GM21447 (cell line): ENCODE data around the gene TANC1.

Experiments
- ATAC-seq: cut with Tn5 transposase; IDR thresholded peaks from one replicate; pipeline ENCODE4 v1.9.1; 2021; ENCODE audit not compliant: unreplicated experiment

TANC1 gene

DNA sequence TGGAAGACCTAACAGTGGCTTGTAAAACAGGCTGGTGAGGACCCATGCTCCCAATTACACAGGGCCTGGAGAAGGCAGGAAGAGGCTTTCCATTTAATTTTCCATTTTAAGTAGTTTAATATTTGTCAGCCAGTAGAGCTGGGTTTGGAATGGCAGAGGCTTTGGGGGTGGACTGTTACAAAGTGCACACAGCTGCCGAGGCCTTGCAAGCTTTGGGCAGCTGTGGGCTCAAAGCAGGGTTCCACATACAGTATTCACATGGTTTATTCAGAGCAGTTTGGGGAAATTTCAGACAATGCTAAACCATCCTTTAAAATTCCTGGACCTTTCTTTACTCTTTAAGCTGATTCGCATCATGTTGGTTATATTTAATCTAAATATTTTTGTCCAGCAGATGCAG is 185.5 kb downstream of the TANC1 start:
- ATAC-seq = no peak

DNA sequence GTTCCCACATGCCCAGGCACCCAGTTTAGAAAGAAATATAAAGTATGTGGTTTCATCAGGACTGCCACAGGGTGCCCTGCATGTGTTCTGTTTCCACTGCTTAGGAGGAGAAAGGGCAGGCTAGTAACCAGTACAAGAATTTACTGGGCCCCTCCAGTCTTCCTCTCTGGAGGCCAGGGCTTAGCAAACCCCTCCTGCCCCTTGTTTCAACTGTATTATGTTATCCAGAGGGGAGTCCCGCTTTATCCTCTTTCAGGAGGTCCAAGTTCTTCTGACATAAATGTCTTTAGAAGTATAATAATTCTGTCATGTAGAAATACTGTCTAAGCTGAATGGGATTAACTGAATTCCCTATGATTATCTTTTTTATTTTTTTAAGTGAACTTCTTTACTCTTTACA is 185.9 kb downstream of the TANC1 start:
- no peak for ATAC-seq

DNA sequence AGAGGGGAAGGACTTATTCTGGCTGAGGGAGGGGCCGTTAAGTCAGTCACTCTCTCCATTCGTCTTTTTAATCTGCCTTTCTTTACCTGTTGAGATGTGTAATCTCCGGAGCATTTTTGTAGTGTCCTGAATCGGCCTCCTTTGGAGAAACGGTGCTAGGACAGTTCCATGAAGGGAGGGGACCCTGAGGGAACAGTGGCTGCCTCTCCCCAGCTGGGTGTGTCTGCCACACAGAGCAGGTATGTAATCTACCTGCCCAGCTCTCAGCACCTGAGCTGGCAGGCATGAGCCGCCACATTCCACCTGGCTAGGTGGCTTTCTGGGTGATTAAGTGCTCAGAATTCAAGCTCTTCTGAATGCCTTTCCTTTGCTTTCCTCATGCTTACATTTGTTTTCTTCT is 186.9 kb downstream of the TANC1 start:
- ATAC-seq = no peak

DNA sequence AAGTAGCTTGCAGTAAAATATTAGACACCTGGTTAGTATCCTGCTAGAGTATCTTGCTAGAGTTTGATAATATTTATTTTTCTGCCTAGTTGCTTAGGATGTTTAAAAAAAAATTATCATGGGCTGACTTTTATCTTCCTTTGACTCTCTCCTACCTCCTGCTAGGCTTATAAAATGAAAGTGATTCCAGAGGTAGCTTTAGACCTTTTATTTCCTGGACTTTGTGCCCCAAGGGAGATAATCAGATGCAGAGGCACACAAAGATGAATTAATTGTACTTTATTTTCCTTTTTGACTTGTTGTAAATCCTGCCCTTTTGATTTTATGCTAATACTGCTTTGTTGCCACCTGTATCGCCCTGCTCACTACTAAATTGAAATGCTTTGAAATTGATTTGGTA is 187.4 kb downstream of the TANC1 start:
- no peak for ATAC-seq

DNA sequence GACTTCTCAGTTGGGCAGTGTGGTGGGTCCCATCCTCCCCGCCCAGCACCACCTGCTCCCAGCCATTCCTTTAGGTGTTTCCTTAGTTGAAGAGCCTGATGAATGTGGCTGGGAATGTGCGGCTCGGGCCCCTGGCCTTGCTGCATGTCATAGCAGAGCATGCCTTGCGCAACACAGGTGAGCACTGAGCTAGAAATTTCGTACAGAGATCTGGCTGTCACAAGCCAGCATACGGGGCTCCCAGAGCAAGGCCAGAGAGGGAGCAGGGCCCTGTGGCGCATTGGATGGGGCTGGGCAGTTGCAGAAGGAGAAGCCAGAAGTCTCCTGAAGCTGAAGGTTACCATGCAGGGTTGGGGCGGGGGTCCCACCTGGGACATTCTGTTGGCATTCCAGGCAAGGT is 188.4 kb downstream of the TANC1 start:
- no peak for ATAC-seq

DNA sequence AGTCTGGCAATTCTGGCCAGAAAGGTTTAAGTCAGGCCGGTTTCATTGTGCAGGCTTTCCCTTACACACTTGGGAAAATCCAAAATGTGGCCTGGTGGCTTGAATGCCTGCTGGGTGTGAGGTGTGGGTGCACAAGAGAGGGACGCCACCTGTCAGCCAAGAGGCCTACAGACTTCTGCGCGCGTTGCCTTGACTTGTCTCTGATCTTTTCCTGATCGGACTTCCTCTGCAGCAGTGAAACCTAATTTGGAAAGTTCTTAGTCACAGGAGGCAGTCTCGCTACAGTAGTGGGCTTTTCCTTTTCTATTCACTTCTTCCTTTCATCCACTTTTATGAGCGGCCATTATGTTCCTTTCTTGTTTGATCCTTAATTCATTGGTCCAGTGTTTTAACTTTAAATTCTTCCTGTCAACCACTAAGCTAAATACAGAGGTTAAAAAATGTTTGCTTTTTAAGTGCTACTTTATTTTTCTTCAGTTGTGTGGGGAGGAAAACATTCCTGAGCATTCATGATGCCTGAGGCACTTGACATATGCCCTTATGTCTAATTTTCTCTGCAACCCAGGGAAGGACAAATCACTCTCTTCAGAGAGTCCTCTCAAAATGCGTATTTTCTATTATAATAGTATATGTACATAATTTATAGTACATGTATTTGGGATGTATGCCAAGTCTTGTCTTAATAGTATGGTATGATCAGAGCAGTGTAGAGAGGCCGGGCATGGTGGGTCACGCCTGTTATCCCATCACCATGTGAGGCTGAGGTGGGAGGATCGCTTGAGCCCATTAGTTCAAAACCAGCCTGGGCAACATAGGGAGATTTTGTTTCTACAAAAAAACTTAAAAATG is 189.1 kb downstream of the TANC1 start:
- peak; percentile 76 for ATAC-seq

DNA sequence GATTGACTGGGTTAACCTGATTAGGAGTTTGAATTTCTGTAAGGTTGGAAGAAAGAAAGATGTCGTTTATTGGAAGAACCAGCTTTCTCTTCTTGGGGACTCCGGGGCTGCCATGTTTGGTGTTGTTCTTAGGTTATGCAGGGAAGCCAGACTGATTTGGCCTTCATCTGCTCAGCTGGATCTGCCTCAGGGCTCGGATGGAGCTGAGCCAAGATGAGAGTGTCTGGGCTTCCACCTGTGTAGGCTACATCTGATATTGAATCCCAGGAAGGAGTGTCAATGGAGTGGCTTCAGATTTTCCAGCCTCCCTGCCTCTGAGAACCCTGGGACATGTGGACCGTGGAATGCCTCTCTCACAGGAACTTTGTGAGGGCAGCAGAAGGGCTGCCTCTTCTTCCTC is 192.0 kb downstream of the TANC1 start:
- ATAC-seq = no peak

DNA sequence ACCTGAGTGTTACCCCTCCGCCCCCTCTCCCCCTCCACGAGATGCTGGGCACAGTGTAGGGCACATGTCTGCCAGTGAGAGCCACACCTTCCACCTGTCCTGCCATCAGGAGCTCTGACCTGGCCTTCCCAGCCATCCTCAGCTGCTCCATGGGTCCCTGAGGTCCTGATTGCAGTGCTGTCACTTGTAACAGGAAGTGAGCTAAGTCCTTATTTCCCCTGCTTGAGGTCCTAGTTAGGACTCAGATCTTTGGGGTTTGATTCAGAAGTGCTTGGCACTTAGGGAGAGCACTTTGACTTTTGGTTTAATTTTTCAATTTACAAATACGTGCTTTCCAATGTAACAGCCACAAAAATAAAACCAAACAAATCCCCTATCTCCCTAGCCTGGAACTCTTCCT is 192.5 kb downstream of the TANC1 start:
- no peak for ATAC-seq

DNA sequence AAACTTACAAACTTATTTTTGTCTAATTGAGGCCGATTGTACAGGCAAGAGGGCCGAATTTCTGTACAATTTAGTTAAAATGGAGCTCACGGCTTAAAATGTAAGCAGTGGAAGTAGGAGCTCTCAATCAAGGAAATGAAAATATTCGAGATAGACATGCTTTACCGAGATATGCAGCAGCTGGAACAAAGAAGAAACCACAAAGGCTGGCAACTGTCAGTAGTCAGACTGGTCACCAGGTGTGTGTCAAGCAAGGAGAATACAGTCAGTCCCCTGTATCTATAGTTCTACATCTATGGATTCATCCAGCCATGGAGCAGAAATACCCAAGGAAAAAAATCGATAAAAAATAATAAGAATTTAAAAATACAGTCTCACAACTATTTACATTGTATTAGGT is 195.5 kb downstream of the TANC1 start:
- no peak for ATAC-seq

DNA sequence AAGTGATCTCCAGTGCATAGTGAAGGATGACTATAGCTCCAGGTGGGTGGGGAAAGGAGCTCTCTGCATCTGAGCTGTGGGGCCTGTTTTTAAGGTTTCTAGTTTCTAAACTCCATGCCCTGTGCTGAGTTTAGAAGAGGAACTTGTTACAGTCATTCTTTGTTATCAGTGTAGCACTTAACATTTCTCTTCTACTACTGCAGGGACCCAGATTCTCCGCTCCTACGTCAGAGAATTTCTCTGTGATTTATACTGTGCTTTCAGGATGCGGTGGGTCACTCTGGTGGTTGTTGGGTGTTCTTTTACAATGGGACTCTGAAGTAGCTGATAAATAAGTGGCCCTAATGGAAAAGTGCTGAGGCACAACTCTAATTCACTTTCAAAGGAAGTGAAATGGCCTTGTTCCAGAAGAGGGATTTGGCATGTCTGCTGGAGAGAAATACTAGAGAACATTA is 196.0 kb downstream of the TANC1 start:
- ATAC-seq = no peak

DNA sequence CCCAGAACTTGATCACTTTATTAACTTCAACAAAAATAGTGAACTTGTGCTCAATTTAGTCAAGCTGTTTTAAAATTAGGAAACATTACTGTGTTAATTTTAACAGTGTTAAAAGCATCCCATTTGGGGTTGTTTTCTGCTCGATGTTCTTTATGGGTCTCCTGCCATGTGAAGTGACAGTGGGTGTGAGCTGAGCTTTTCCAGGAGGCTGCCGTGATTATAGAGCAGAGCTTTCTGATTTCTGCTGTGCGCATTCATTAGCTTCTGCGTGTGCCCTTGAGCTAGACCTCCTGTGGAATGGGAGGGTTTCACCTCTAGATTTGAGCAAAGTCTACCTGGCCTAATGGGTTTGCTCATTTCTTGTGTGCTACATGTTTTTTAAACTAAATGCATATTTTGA is 196.6 kb downstream of the TANC1 start:
- no peak for ATAC-seq

DNA sequence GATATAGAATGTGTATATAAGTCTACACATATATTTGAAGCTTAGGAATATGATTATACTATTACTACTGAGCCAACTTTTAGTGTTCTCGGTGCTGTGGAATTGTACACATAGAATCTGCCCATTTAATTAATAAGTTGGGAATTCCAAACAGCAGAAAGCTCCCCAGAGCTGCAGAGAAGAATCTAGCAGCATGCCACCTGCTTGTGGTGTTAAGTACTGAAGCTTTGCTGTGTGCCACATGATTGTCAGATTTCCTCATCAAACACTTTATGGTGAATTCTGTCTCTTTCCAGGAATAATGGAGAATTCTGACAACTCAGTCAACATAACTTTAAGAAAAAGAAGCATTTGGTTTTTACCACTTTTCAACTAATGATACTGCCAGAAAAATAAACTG is 200.3 kb downstream of the TANC1 start:
- no peak for ATAC-seq

DNA sequence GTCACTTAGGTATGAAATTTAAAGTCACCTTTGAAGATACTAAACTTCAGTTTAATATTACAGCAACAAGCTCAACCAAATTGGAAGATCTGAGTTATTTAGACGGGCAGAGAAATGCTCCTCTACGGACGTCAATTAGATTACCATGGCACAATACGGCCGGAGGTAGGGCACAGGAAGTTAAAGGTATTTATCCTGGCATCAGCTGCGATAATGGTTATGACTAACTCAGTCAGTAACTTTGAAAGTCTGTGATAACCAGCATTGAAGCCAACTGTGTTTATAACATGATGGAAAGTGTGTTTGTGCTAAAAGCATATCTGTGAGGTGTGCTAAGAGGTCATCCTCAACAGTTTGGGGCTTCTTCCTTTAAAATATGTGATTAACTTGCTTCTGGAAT is 200.7 kb downstream of the TANC1 start:
- no peak for ATAC-seq

DNA sequence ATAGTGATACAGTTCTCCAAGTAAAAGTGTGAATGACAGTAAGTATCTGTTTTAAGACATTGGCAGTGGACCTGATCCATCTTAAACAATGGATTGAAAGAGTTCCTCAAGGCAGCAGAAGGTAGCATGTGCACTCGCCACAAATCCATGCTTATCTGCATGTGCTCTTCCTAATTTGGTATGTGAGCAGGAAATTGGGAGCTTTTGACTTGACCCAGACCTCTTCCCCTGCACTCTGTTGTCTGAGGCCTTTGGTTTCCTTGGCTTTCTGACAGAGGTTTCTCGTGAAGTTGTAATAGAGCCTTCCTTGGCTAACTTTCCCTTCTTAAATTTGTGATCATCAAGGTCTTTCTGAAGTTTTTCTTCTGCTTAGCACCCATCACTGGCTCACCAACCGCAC is 204.0 kb downstream of the TANC1 start:
- no peak for ATAC-seq

DNA sequence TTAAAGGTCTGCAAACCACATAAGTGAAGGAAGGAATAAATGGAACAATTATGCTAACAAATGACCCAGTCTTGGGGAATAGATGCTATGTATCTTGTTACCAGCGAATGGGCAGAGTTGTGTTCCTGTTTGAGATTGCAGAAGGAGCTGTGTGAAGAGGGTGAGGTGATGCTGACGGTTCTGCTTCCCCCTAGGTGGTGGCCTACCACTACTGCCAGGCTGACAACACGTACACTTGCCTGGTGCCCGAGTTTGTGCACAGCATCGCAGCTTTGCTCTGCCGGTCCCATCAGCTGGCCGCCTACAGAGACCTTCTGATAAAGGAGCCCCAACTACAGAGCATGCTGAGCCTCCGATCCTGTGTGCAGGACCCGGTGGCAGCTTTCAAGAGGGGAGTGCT is 206.3 kb downstream of the TANC1 start:
- no peak for ATAC-seq

DNA sequence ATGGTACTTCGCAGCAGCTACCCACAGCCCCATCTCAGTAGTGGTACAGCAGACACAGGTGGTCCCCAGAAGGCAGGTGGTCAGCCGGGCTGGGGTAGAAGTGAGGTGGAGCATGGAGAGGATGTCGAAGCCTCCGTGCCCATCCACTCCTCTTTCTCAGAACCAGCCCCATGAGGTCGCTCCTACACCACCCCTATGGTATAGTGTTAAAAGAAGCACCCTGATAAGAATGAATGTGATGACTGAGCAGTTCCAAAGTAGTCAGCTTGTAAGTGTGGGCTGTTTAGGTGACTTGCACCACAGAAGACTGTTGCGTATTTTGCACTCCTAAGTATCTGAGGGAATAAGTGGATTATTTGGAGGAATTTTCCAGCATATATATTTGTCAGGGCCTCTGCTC is 206.7 kb downstream of the TANC1 start:
- ATAC-seq = no peak

DNA sequence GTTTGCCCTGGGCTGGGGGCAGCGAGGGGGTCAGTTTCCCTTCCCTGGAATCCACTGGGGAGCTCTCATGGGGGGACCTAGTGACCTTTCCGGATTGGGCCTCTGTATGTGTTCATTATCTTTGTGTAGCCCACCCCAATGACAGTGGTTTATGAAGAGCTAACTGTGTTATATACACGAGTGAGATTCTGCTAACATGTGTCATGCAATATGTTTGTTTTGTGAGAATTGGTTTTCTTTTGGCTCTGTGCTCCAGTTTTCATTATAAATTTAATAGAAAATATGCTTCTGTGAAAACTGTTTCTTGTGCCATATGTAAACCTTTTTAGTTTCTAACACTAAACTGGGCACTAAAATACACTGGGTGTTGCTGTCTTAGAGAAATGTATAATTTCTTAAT is 207.5 kb downstream of the TANC1 start:
- ATAC-seq = no peak

DNA sequence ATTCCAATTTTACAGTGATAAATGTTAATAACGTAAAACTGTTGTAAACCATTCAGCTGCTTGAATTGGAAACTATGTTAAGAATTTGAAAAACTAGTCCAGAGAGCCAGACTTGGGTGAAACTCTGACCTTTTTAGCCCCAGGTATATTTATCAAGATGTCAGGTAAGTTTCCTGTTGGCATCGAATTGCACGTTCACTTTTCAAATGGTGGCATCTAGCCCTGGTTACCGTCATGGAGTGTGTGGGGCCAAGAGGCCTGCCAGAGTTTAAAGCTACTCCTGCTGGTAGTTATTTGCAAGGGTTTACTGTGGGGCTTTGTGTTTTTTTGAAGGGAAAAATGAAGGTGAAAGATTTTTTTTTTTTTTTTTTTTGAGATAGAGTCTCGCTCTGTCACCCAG is 208.1 kb downstream of the TANC1 start:
- ATAC-seq = no peak

DNA sequence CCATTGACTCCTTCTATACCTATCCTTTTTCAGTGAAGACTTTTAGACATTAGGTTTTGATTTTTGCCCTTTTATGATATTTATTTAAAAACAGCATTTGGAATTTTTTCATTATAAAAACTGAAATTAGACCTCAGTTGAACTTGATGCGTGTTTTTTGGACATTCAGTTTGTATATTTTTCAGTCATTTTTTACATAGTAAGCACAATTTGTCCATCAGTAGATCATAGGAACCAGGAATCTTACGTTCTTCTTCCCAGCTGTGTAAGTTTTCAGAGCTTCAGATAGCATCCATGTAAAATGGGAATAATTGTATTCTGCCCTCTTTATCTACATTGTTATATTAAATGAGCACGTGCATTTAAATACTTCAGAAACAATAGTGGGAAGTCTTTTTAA is 208.9 kb downstream of the TANC1 start:
- ATAC-seq = no peak

DNA sequence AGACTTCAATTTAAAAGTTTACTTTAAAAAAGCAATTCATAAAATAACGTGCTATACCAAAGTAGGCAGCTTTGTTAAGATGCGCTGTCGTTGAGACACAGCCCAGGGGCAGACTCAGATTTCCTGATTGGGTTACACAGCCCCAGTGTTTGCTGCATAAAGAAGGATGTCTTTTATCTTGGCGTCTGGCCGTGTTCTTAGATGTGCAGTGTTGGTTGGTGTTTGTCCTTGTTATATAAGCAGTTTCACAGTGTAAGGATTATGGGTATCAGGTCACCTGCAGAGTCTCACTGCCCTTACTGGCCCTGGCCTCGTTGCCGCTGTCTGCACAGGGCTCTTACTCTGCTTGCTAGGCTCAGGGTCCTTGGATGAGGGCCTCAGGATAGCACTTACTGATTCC is 209.5 kb downstream of the TANC1 start:
- ATAC-seq = no peak

DNA sequence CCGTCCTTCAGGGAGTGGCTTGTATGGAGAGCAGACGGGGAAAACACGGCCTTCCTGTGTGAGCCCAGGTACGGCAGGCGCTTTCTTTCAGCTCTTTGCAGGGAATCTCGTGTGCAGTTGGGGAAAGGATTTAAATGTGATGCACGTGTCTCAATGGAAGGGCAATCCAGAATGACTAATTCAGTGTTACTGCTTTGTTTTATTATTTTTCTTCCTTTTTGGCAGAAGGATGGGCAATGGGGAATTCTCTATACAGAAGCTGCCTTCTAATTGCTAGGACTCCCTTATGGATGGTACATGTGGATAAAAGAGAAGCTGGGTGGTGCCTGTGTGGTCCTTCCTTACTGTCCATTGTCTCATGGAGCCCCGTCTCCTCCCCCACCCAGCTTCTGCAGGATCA is 210.7 kb downstream of the TANC1 start:
- no peak for ATAC-seq

DNA sequence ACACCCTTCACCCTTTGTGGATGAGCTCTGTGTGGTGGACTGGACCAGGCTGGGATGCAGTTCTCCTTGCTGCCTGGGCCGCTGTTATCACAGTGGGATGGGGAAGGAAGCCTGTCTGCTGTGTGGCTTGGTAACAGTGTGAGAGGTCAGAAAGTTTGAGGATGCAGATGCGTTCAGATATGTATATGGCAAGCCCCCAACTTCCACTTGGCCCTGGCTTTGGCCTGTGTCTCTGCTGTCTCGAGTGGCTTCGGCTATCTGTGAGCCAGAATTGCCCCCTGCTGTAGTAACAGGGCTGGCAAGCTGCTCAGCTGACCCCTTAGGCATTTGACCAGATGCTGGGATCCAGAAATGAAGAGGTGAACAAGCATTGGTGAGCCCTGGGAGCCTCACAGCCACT is 211.3 kb downstream of the TANC1 start:
- no peak for ATAC-seq

DNA sequence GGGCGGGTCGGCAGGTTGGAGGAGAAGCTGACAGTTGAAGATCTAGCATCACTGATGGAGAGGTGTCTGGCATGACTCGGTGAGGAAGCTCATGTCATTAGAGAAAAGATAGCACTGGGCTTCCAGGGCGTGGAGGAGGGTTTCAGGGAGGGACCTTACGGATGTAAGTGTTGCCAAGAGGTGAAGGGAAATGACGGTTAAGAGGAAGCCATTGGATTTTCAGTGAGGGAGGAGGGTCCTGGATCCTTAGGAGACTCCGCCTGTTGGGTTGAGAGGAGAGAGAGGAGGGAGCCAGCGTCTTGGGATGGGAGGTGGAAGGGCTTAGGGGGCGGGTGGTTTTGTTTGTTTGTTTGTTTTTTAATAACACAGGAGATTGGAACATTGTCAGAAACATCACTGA is 214.9 kb downstream of the TANC1 start:
- no peak for ATAC-seq
